Effector memory CD8-positive, alpha-beta T cell (primary cell): ENCODE measurements around the gene HOOK1.

Experiments used
- ATAC-seq: fragments of 150-1000 bp; cut with Tn5 transposase; replicated peaks from 2 replicates; pipeline ENCODE4 v1.10.0; 2021; ENCODE audit warnings: mild to moderate bottlenecking, moderate library complexity
- DNase-seq, 3 experiments: peaks; one replicate each; pipeline ENCODE4 v3.0.0; 2021
- H3K27ac Mint-ChIP-seq, 2 donors: one replicate each; pipeline ENCODE4 v1.8.0; 2022; ENCODE audit warnings: mild to moderate bottlenecking in 2 of 2, mixed read lengths in 2 of 2, moderate library complexity in 2 of 2
- H3K27me3 Mint-ChIP-seq, 2 donors: one replicate each; pipeline ENCODE4 v1.8.0; 2022; ENCODE audit warnings: mixed read lengths in 2 of 2
- H3K36me3 Mint-ChIP-seq: one replicate; pipeline ENCODE4 v1.8.0; 2022; ENCODE audit warnings: mild to moderate bottlenecking, moderate library complexity, mixed read lengths; ENCODE audit not compliant: insufficient read depth
- H3K4me1 Mint-ChIP-seq, 2 donors: one replicate each; pipeline ENCODE4 v1.8.0; 2022; ENCODE audit warnings: low read depth in 2 of 2, mixed read lengths in 2 of 2
- H3K4me3 Mint-ChIP-seq, 2 donors: one replicate each; pipeline ENCODE4 v1.8.0; 2022; ENCODE audit warnings: mild to moderate bottlenecking in 2 of 2, mixed read lengths in 2 of 2, moderate library complexity in 2 of 2
- H3K9me3 Mint-ChIP-seq, 2 donors: one replicate each; pipeline ENCODE4 v1.8.0; 2022; ENCODE audit warnings: mixed read lengths in 2 of 2
- total RNA-seq, 9 experiments: gene quantifications; one replicate each; lab custom pipeline; 2026; lab: John Stamatoyannopoulos, UW

The HOOK1 gene
- total RNA-seq, result 7.4 to 22.5 (median 15.6) reads per million in 9 experiments

GRCh38 chr1:59814901-59815825 is at the start of gene HOOK1:
HOOK1 (plus strand) TSS chr1:59814949; CDS start chr1:59815118, 169 bp downstream.
- Mint-ChIP-seq H3K4me3 (no peak within 1 kb of the TSS), H3K27me3 (peaks cover 11 to 20% of the 10 kb centered on the region in 2 donors), H3K9me3 (no peaks in the 10 kb centered on the region), H3K27ac (peak within 1 kb of the TSS in 1 of 2 donors; percentile 76), H3K4me1 (peaks cover 3 to 5% of the 10 kb centered on the region in 2 donors), H3K36me3 (peaks cover 6% of the 10 kb centered on the region)
- peak in 1 of 3 experiments; percentile 1 for DNase-seq
- no peak for ATAC-seq

- H3K4me1 Mint-ChIP-seq, result no peaks in the 10 kb centered on the region
- no peaks in the 10 kb centered on the region for H3K27me3 Mint-ChIP-seq
- DNase-seq (no peak), ATAC-seq (no peak)
- H3K36me3 Mint-ChIP-seq, result no peaks in the 10 kb centered on the region
- H3K9me3 Mint-ChIP-seq, result no peaks in the 10 kb centered on the region
- H3K27ac Mint-ChIP-seq, result no peak overlapping the region
- H3K4me3 Mint-ChIP-seq, result no peak overlapping the region
Measured at GRCh38 chr1:59765011-59765730, 49.6 kb upstream of the HOOK1 start.

- Mint-ChIP-seq H3K4me1 (no peaks in the 10 kb centered on the region), H3K27ac (no peak overlapping the region), H3K9me3 (no peaks in the 10 kb centered on the region), H3K4me3 (no peak overlapping the region), H3K36me3 (no peaks in the 10 kb centered on the region), H3K27me3 (no peaks in the 10 kb centered on the region)
- ATAC-seq (no peak), DNase-seq (no peak)
Measured at GRCh38 chr1:59766227-59766855, 48.4 kb upstream of the HOOK1 start.

GRCh38 chr1:59767119-59767518 is 47.6 kb upstream of the HOOK1 start:
- ATAC-seq (no peak), DNase-seq (no peak)
- H3K4me1 Mint-ChIP-seq, result no peaks in the 10 kb centered on the region
- H3K4me3 Mint-ChIP-seq, result no peak overlapping the region
- H3K9me3 Mint-ChIP-seq, result no peaks in the 10 kb centered on the region
- H3K27ac Mint-ChIP-seq, result no peak overlapping the region
- no peaks in the 10 kb centered on the region for H3K36me3 Mint-ChIP-seq
- H3K27me3 Mint-ChIP-seq, result no peaks in the 10 kb centered on the region

- H3K36me3 Mint-ChIP-seq, result no peaks in the 10 kb centered on the region
- no peak overlapping the region for H3K4me3 Mint-ChIP-seq
- DNase-seq, result no peak
- no peaks in the 10 kb centered on the region for H3K27me3 Mint-ChIP-seq
- ATAC-seq, result no peak
- no peaks in the 10 kb centered on the region for H3K4me1 Mint-ChIP-seq
- H3K27ac Mint-ChIP-seq, result no peak overlapping the region
- H3K9me3 Mint-ChIP-seq, result no peaks in the 10 kb centered on the region
Measured at GRCh38 chr1:59768792-59769735, 45.7 kb upstream of the HOOK1 start.

GRCh38 chr1:59769736-59770095 is 45.0 kb upstream of the HOOK1 start:
- ATAC-seq, result no peak
- Mint-ChIP-seq H3K4me1 (no peaks in the 10 kb centered on the region), H3K4me3 (no peak overlapping the region), H3K27me3 (no peaks in the 10 kb centered on the region), H3K36me3 (no peaks in the 10 kb centered on the region), H3K9me3 (no peaks in the 10 kb centered on the region), H3K27ac (no peak overlapping the region)
- no peak for DNase-seq

- no peaks in the 10 kb centered on the region for H3K27me3 Mint-ChIP-seq
- H3K36me3 Mint-ChIP-seq, result no peaks in the 10 kb centered on the region
- no peaks in the 10 kb centered on the region for H3K9me3 Mint-ChIP-seq
- no peak overlapping the region for H3K4me3 Mint-ChIP-seq
- ATAC-seq (no peak), DNase-seq (no peak)
- no peaks in the 10 kb centered on the region for H3K4me1 Mint-ChIP-seq
- no peak overlapping the region for H3K27ac Mint-ChIP-seq
Measured at GRCh38 chr1:59771361-59771760, 43.4 kb upstream of the HOOK1 start.

- no peaks in the 10 kb centered on the region for H3K36me3 Mint-ChIP-seq
- DNase-seq (no peak), ATAC-seq (no peak)
- H3K9me3 Mint-ChIP-seq, result no peaks in the 10 kb centered on the region
- peaks cover 0 to 13% of the 10 kb centered on the region in 2 donors for H3K27me3 Mint-ChIP-seq
- H3K4me3 Mint-ChIP-seq, result no peak overlapping the region
- H3K4me1 Mint-ChIP-seq, result no peaks in the 10 kb centered on the region
- no peak overlapping the region for H3K27ac Mint-ChIP-seq
Measured at GRCh38 chr1:59775480-59775879, 39.3 kb upstream of the HOOK1 start.

- Mint-ChIP-seq H3K27me3 (peaks cover 0 to 13% of the 10 kb centered on the region in 2 donors), H3K36me3 (no peaks in the 10 kb centered on the region), H3K27ac (no peak overlapping the region), H3K4me1 (no peaks in the 10 kb centered on the region), H3K4me3 (no peak overlapping the region), H3K9me3 (no peaks in the 10 kb centered on the region)
- ATAC-seq (no peak), DNase-seq (no peak)
Measured at GRCh38 chr1:59776960-59777852, 37.5 kb upstream of the HOOK1 start.

GRCh38 chr1:59779949-59780348 is 34.8 kb upstream of the HOOK1 start:
- Mint-ChIP-seq H3K27me3 (peaks cover 0 to 13% of the 10 kb centered on the region in 2 donors), H3K27ac (no peak overlapping the region), H3K4me3 (no peak overlapping the region), H3K36me3 (no peaks in the 10 kb centered on the region), H3K4me1 (no peaks in the 10 kb centered on the region), H3K9me3 (no peaks in the 10 kb centered on the region)
- ATAC-seq, result no peak
- no peak for DNase-seq

GRCh38 chr1:59788825-59789224 is 25.9 kb upstream of the HOOK1 start:
- Mint-ChIP-seq H3K36me3 (no peaks in the 10 kb centered on the region), H3K9me3 (peaks cover 6 to 26% of the 10 kb centered on the region in 2 donors), H3K4me3 (no peak overlapping the region), H3K4me1 (no peaks in the 10 kb centered on the region), H3K27ac (no peak overlapping the region), H3K27me3 (peaks cover 35 to 36% of the 10 kb centered on the region in 2 donors)
- DNase-seq, result no peak
- ATAC-seq, result no peak

- peaks cover 12 to 39% of the 10 kb centered on the region in 2 donors for H3K27me3 Mint-ChIP-seq
- peaks cover 0 to 6% of the 10 kb centered on the region in 2 donors for H3K9me3 Mint-ChIP-seq
Measured at GRCh38 chr1:59798600-59798999, 16.1 kb upstream of the HOOK1 start.

More at GRCh38 chr1:59798600-59798999, 16.1 kb upstream of the HOOK1 start:
- no peak for DNase-seq
- Mint-ChIP-seq H3K4me1 (no peaks in the 10 kb centered on the region), H3K27ac (no peak overlapping the region), H3K36me3 (no peaks in the 10 kb centered on the region), H3K4me3 (no peak overlapping the region)
- ATAC-seq, result no peak
